KG1 (cell line): ENCODE data around the gene ARID1B.

Experiments
- DNase-seq: peaks from one replicate; lab custom pipeline; 2025; lab: John Stamatoyannopoulos, UW

The ARID1B gene

DNA sequence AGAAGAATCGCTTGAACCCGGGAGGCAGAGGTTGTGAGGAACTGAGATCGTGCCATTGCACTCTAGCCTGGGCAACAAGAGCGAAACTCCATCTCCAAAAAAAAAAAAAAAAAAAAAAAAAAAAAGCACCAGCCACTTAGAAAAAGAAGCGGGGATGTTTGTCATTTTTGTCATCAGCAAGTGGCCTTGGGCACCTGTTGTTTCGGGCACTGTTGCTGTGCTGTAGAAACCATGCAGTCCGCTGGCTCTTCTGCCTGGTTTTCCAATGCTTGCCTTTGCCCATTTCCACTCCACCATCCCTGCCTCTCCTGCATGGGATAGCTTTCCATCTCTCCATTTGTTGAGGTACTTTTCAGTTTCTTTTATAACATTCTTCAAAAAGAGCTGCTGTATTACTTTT lies 129.3 kb downstream of the ARID1B start:
- no peak for DNase-seq

GRCh38 chr6:156909212-156910010 lies 132.2 kb downstream of the ARID1B start:
- DNase-seq = no peak

DNA sequence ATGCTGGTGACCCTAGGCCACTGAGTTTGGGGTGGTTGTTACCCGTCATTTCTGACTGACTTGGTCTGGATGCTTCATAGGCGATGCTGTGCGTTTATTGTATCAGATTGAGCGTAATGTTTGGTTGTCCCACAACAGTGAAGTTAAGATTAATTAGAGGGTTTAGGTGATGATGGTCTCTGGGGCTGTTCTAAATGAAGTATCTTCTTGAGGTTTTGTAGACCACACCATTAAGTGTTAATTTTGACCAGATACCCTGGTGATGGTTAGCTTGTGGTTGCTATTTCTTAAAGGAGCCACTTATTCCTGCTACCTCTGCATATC lies 132.8 kb downstream of the ARID1B start:
- no peak for DNase-seq

DNA sequence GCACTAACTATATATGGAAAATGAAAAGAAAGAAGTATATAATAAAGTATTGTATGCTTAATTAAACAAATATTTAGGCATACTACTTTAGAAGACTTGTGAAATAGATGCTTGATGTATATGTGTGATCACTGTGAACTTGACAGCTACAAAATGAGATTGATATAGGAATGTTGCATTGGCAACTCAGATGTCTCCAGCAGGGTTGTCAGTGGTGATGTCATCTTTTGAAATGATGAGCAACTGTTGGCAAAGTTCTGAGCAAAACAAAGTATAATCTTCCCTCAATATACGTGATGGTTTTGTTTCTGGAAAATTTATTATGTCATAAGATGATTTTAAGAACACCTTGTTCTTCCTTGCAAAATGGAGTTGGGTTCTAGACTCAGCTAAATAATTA lies 133.8 kb downstream of the ARID1B start:
- no peak for DNase-seq

DNA sequence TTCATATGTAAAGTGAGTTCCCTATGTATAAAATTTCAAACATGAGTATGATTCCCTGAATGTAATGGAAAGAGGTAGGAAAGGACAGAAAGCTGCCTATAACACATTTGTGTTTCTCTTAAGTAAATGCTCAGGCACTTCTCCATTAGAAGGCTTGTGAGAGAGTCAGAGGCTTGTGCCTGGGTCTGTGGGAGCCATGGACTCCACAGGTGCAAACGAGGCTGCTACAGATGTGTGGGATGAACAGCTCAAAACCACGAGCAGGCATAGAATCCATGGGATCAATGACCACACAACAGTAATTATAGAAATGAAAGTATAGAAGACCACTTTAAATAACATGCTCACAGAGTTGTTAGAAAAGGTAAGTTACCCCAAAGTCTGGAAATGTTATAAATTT lies 134.4 kb downstream of the ARID1B start:
- no peak for DNase-seq

- DNase-seq = no peak
These were observed 135.3 kb downstream of the ARID1B start for GRCh38 chr6:156912431-156912830.

DNA sequence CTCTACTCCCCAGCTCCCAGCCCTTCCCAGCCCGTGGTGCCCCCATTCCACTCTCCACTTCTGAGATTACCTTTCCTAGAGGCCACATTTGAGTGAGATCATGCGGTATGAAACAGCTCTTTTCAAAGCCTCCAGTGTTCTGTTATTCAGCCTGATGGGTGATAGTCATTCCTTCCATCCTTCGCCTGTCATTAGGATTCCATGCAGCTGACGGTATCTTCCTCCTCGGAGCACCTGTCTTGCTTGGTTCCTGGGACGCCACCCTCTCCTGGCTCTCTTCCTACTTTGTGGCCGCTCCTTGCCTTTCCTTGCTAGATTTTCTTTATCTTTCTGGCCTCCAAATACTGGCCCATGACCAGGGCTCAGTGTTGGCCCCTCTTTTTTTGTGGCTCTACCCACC lies 137.0 kb downstream of the ARID1B start:
- no peak for DNase-seq

DNA sequence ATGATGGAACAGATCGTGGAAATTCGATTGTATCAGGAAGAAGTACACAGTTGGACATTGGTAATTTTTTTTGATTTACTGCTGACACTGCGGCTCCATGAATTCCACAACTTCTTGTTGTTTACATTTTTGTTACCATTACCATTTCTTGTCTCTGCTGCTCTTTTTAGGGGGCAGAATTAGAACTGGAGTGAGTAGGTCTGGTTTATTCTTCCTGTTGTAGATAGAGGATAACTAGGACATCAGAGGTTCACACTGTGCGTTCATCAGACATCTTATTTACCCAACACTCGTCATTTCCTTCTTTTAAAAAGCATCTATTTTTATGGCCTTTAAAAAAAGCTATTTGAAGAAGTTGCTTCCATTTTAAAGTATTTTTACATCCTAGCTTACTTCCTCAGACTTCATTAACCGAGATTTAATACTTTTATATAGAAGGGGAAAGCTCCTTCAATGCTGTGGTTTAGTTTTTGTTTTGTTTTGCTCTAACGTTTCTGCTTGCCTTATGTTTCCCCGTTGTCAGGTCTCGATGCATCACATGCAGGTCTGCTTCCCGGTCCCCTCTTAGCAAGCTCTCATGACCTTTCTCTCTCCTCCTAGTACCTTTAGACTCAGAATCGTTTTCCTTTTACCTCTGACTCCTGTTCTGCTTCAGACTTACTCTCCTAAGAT lies 139.1 kb downstream of the ARID1B start:
- no peak for DNase-seq

- DNase-seq = no peak
These were observed 140.0 kb downstream of the ARID1B start for GRCh38 chr6:156917213-156917612.

DNA sequence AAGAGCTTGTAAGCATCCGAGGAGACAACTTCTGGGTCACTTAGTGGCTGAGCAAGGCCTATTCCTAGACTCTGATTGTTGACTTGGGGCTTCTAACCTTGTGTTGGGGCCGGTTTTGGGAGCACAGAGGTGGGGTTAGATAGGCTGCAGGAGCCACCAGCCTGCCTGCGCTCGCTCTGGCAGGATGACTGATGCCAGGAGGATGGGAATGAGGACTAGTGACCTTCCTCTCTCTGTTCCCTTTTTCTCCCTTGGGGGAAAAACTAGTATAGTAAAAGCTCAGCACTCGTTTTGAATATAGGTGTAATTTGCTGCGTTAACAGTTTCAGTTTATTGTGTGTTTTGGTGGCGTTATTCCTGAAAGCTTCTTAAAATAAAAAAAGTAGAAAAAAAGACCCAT lies 141.5 kb downstream of the ARID1B start:
- no peak for DNase-seq

- DNase-seq = no peak
These were observed 142.2 kb downstream of the ARID1B start for GRCh38 chr6:156919370-156919769.

GRCh38 chr6:156919814-156920369 lies 142.7 kb downstream of the ARID1B start:
- DNase-seq = no peak

- no peak for DNase-seq
These were observed 147.1 kb downstream of the ARID1B start for GRCh38 chr6:156924246-156924645.

DNA sequence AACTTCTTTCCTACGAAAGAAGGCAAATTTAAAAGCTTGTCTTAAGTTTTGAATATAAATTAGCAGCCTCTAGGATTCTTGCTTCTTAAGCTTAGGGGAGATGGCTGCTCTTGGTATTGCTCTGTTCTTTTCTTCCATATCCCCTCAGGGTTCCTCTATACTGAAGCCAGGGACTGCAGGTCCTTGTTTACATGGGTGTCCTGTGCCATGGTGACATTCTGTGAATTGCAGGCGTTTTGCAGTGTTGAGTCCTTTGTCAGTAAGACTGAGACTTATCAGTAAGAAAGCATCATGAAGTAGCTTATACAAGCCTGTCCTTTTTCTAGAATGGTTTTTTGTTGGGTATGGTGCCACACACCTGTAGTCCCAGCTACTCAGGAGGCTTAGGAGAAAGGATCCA lies 147.8 kb downstream of the ARID1B start:
- DNase-seq = no peak

DNA sequence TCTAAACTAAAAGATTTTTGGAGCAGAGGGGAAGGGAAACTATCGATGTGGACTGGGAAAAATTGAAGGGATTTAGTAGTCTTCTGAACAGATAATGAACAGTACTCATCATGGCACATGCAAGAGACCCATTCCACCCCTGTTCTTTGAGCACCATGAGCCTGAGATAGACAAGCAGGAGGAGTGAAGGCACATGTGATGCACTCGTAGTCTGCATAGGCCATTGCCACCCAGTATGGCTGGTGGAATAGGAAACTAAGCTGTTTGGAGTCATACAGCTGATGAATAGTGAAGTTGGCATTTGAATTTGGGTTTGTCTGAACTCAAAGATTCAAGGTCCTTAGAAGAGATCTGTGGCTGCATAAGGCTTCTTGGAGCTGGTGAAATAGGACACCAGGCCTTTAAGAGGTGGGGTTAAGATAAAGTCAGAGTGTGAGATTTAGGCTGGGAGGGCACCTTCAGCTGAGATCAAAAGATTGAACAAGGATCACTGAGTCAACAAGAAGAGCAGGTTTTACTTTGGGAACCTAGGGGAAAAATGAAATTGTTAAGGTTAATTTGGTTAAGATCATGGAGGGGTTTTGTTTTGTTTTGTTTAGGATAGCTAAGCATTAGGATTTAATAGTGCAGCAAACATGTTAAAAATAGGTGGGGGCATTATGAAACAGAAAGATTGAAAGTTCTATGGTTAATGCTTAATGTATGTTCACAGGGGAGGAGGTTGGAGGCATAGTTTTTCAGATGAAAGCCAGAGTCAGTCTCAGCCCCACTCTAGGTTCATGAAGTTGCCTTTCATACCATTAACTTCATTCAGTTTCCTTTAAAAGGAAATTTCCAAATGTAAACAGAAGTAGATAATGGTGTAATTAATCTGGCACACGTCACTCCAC lies 148.8 kb downstream of the ARID1B start:
- no peak for DNase-seq

- DNase-seq = no peak
These were observed 150.9 kb downstream of the ARID1B start for GRCh38 chr6:156928126-156928525.

- no peak for DNase-seq
These were observed 151.8 kb downstream of the ARID1B start for GRCh38 chr6:156928972-156929371.

DNA sequence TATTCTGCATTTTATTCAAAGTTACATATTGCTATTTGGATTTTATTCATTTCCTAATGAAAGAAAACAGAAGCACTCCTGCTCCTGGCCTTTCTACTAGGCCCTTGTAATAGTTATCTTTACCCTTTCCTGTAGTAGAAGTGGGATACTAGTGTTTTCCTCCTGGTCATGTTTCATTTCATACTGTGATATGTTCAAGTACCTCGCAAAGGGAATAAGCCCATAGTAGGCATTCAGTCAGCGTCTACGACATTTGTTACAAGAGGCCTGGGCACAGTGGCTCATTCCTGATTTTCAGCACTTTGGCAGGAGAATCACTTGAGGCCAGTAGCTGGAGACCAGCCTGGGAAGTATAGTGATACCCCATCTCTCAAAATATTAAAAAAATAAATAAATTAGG lies 154.1 kb downstream of the ARID1B start:
- DNase-seq = no peak

DNA sequence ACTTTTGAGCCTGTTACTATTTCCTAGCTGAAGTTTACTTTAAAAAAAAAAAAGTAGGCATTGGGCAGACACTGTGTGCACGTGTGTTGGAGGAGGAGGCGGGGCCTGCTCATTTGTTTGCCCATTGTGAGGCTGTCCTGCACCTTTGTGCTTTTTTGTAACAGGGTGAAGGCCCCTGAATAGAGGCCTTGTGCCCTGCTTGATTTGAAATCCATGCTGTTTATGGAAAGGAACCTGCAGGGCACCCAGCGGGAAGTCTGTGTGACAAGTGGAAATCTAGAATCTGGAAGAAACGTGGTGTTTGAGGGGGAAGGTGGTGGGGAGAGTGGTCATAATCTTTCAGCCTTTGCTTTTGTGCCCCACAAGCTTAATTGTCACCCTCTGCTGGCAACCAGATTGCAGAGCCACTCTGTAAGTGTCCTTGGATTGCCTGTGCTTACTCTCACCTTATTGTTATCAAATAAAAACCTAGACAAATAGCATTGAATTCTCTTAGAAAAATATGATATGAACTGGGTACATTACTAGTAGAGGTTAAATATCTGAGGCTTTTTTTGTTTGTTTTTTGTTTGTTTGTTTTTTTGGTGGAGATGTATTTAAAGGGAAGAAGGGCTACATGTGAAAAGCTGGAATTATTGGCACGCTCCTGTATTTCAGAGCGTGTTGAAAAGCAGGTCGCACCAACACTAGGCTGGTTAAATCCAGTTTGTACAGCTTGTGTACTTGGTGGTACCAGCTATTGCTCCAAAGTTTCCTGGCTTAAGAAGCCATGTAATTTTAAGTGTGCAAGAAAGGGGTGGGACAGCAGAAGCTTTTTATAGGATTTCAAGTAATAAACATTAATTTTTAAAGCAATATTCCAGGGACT lies 156.3 kb downstream of the ARID1B start:
- no peak for DNase-seq

DNA sequence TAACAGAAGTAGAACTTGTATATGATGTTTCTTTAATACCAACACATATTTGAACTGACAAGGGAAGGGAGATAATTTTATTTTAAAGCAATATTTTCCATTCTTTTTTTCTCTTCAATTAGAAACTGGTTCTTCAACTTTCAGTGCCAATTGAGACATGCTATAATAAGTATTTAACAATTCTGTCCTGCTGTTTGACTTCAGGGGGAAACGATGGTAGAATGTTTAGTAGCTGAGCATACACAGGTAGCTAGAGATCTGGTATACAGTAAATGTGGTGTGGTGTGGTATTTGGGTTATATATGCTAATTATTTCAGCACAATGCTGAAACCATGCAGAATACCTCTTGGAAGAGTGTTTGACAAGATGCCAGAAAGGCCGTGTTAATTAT lies 156.9 kb downstream of the ARID1B start:
- DNase-seq = no peak

GRCh38 chr6:156935000-156935399 lies 157.8 kb downstream of the ARID1B start:
- no peak for DNase-seq

DNA sequence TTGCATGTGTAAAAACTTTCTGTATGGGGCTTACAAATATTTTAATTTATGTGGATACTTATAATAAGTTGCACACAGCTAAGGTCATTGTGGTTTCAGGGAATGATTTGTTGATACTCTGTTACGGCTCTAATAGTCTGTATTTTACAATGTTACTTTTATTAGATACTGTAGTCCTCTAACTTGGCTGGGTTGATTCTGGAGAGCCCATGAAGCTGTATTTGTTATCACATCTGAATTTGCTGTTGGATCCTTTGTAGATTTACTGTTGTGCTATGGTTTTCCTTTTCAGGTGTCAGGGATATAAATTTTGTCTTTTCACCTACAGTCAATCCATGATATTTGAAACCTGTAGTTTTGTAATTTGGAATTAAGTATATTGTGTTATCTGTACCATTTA lies 161.0 kb downstream of the ARID1B start:
- no peak for DNase-seq
